AG04449 (cell line): ENCODE results near the gene PDE8B.
A peak's percentile ranks its signal among the peaks of the same experiment; 100 is the strongest.

Source experiments
- CTCF ChIA-PET: fragments of 350-600 bp; formaldehyde crosslinking; extraction: SDS; loops from one replicate; lab custom pipeline; 2021; ENCODE audit warnings: antibody characterized with exemption; lab: Yijun Ruan, JAX
- POLR2A ChIA-PET: fragments of 400-600, 350-600 bp; formaldehyde crosslinking; extraction: SDS; loops from one replicate; lab custom pipeline; 2020; ENCODE audit warnings: antibody characterized with exemption, inconsistent platforms; lab: Yijun Ruan, JAX
- DNase-seq: peaks from one replicate; pipeline ENCODE4 v3.0.0-alpha.2; 2010; ENCODE audit warnings: low read depth, low spot score
- H3K4me3 ChIP-seq: 2 replicates; pipeline ENCODE4 v1.5.1; 2011; ENCODE audit warnings: low read depth, mild to moderate bottlenecking, control low read depth, low read length
- CTCF ChIP-seq: IDR thresholded peaks from one replicate; pipeline ENCODE4 v1.5.1; 2011; ENCODE audit warnings: mild to moderate bottlenecking, moderate library complexity, low read length, control low read depth, inconsistent platforms; ENCODE audit not compliant: insufficient read depth; ENCODE audit errors: missing control alignments

PDE8B gene

GRCh38 chr5:77431286-77431685, 220.8 kb downstream of the PDE8B start:
- H3K4me3 ChIP-seq = no peak overlapping the region
- POLR2A ChIA-PET = no interaction called here
- no peak for DNase-seq
- TF ChIP-seq CTCF = no peak
- CTCF ChIA-PET = interaction anchor here (0.7 kb wide), 1 partner anchor 61 kb away, joined by 3 read pairs; the partner anchor contains the start of gene WDR41

DNA sequence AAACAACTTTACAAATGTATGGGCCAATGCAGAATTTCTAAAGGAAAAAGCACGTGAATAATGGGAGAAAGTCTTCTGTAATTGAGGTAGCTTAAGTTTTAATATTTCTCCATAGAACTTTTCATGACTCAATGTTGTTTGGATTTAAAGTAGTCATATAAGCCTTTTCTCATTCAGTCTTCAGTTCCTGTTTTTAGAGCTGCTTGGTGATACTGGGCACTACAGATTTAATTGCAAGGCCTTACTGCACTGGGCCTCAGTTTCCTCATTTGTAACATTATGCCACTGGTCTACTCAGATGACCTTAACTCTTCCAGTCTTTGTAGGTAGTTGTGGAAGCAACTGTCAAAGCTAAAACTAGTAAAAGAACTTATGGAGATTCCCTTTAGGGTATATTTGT, 221.2 kb downstream of the PDE8B start:
- POLR2A ChIA-PET = no interaction called here
- no peak for TF ChIP-seq CTCF
- DNase-seq = no peak
- H3K4me3 ChIP-seq = no peak overlapping the region
- CTCF ChIA-PET = interaction anchor here (0.7 kb wide), 1 partner anchor 61 kb away, joined by 3 read pairs; the partner anchor contains the start of gene WDR41

GRCh38 chr5:77437194-77437593, 226.7 kb downstream of the PDE8B start:
- DNase-seq = no peak
- H3K4me3 ChIP-seq = no peak overlapping the region
- ChIA-PET CTCF (interaction anchor here (0.8 to 1.7 kb wide), 5 partner anchors 10 to 360 kb away, joined by 3 to 9 read pairs (median 4); no protein-coding TSS in a partner anchor), POLR2A (no interaction called here)
- peak; percentile 2 for TF ChIP-seq CTCF

GRCh38 chr5:77438071-77438470, 227.6 kb downstream of the PDE8B start:
- no peak overlapping the region for H3K4me3 ChIP-seq
- no peak for TF ChIP-seq CTCF
- POLR2A ChIA-PET = no interaction called here
- CTCF ChIA-PET = interaction anchor here (0.9 to 1.1 kb wide), 3 partner anchors 11 to 293 kb away, joined by 3 to 4 read pairs (median 3); no protein-coding TSS in a partner anchor
- no peak for DNase-seq

DNA sequence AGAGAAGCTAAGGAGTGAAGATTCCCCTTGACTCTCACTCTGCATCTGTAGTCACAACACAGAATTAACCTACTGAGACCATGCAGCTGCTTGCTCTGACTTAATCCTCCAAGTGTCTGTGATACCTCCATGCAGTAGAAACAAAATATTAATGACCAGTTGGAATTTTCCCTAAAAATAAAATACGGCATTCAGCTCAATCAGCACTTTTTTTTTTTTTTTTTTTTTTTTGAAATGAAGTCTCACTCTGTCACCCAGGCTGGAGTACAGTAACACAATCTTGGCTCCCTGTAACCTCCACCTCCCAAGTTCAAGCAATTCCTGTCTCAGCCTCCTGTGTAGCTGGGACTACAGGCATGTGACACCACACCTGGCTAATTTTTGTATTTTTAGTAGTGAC, 233.2 kb downstream of the PDE8B start:
- no peak overlapping the region for H3K4me3 ChIP-seq
- POLR2A ChIA-PET = no interaction called here
- TF ChIP-seq CTCF = no peak
- DNase-seq = no peak
- CTCF ChIA-PET = no interaction called here

- H3K4me3 ChIP-seq = no peak overlapping the region
- no peak for DNase-seq
- no peak for TF ChIP-seq CTCF
- POLR2A ChIA-PET = no interaction called here
- CTCF ChIA-PET = interaction anchor here (1.3 kb wide), 1 partner anchor 9 kb away, joined by 3 read pairs; no protein-coding TSS in a partner anchor
These were observed 233.9 kb downstream of the PDE8B start for GRCh38 chr5:77444356-77444755.
